Upper lobe of right lung (tissue), 1 donor: Measurements from ENCODE around the gene FAM184B. TPM values are rescaled to one million over a fixed set of nuclear protein-coding genes. Genes with fewer than 3 reads are reported as not detected.

Experiments used
- ATAC-seq: fragments of 200-7000 bp; cut with Tn5 transposase; one replicate; pipeline ENCODE4 v1.9.1; 2020; ENCODE audit warnings: mild to moderate bottlenecking, moderate library complexity
- DNase-seq: peaks from one replicate; pipeline ENCODE4 v3.0.0-alpha.2; 2020
- H3K27ac ChIP-seq: fragments of 200-600 bp; one replicate; pipeline ENCODE4 v1.8.0; 2022
- H3K27me3 ChIP-seq: fragments of 200-600 bp; one replicate; pipeline ENCODE4 v1.8.0; 2022; ENCODE audit warnings: mild to moderate bottlenecking
- H3K36me3 ChIP-seq: fragments of 200-600 bp; one replicate; pipeline ENCODE4 v1.8.0; 2022
- H3K4me1 ChIP-seq: fragments of 200-600 bp; one replicate; pipeline ENCODE4 v1.8.0; 2022
- H3K4me3 ChIP-seq: fragments of 200-600 bp; one replicate; pipeline ENCODE4 v1.8.0; 2022; ENCODE audit warnings: mild to moderate bottlenecking
- H3K9me3 ChIP-seq: fragments of 200-600 bp; one replicate; pipeline ENCODE4 v1.8.0; 2022
- CTCF ChIP-seq: fragments of 200-600 bp; IDR thresholded peaks from one replicate; pipeline ENCODE4 v1.8.0; 2022; ENCODE audit warnings: antibody characterized with exemption
- intact Hi-C: fragments of 100-400 bp; cut with DNase I; formaldehyde crosslinking; loops from one replicate; pipeline ENCODE4 v1.11.0; 2022
- total RNA-seq: library from RNA; stranded (reverse); fragmentation: NEBNext Ultra II Directional; extraction: Animal tissue kit (Norgen Biotek cat#: 25700); gene quantifications from one replicate; pipeline ENCODE4 v1.2.1, GENCODE V29; 2021
- donor health status: DM: no; HTN: yes; CAD: no; lungs with severe emphysema.

Gene FAM184B
- total RNA-seq, 1 donor from 2014 or later: 0.17 TPM

GRCh38 chr4:17680559-17681280 is 100.7 kb downstream of the FAM184B start:
- H3K9me3 ChIP-seq: no peaks in the 10 kb centered on the region
- no peak for DNase-seq
- TF ChIP-seq CTCF: no peak
- H3K4me3 ChIP-seq: no peak overlapping the region
- no peak for ATAC-seq
- intact Hi-C loops: no loop called here
- H3K36me3 ChIP-seq: no peaks in the 10 kb centered on the region
- no peak overlapping the region for H3K27ac ChIP-seq
- H3K4me1 ChIP-seq: no peaks in the 10 kb centered on the region
- no peaks in the 10 kb centered on the region for H3K27me3 ChIP-seq

- Histone ChIP-seq H3K4me1 (no peaks in the 10 kb centered on the region), H3K27ac (no peak overlapping the region), H3K36me3 (no peaks in the 10 kb centered on the region), H3K4me3 (no peak overlapping the region), H3K9me3 (no peaks in the 10 kb centered on the region), H3K27me3 (no peaks in the 10 kb centered on the region)
- intact Hi-C loops: no loop called here
- no peak for DNase-seq
- no peak for TF ChIP-seq CTCF
- no peak for ATAC-seq
Measured at GRCh38 chr4:17670423-17670822, 111.0 kb downstream of the FAM184B start.

- ATAC-seq: no peak
- intact Hi-C loops: no loop called here
- DNase-seq: no peak
- TF ChIP-seq CTCF: no peak
- Histone ChIP-seq H3K4me3 (no peak overlapping the region), H3K4me1 (no peaks in the 10 kb centered on the region), H3K27me3 (no peaks in the 10 kb centered on the region), H3K9me3 (no peaks in the 10 kb centered on the region), H3K27ac (no peak overlapping the region), H3K36me3 (no peaks in the 10 kb centered on the region)
Measured at GRCh38 chr4:17667653-17668201, 113.7 kb downstream of the FAM184B start.

DNA sequence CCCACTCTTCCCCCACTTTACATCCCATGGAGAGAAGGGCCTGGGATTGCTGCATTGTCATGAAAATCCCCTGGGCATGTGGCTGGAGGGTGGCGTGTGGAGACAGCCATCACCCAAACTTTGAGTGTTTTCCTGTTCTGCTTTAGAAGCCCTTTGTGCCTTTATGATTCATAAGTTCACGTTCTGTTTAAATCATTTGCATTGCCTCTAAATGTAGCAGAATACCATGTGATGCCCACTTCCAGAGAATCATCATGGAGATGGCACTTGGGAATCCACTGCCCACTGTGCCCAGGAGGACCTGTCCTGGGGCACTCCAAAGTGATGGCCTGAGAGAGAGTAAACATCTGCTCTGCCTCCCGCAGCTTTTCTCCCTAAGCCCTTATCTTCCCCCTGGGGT is 114.2 kb downstream of the FAM184B start:
- TF ChIP-seq CTCF: no peak
- ATAC-seq (no peak), DNase-seq (no peak)

DNA sequence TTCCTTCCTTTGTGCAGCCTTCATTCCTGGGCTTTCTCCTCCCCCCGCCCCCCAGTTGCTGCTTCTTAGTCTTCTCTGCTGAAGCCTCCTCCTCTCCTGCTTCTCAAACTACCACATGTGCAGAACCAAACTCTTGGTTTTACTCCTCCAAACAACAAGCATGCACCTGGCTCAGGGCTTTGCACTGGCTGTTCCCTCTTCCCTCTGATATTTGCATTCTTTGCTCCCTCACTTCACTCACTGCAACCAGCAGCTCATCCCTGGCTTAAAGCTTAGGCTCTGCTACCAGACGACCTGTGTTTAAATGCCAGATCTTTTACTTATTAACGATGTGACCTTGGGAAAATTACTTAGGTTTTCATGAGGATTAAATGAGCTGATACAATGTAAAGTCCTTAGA is 115.6 kb downstream of the FAM184B start:
- no peak for ATAC-seq
- no peaks in the 10 kb centered on the region for H3K4me1 ChIP-seq
- intact Hi-C loops: no loop called here

More for the DNA sequence above, 114.2 kb downstream of the FAM184B start:
- H3K36me3 ChIP-seq: no peaks in the 10 kb centered on the region
- no peaks in the 10 kb centered on the region for H3K9me3 ChIP-seq
- no peaks in the 10 kb centered on the region for H3K4me1 ChIP-seq
- H3K4me3 ChIP-seq: no peak overlapping the region
- intact Hi-C loops: no loop called here
- H3K27me3 ChIP-seq: no peaks in the 10 kb centered on the region
- H3K27ac ChIP-seq: no peak overlapping the region

More for the DNA sequence above, 115.6 kb downstream of the FAM184B start:
- no peak overlapping the region for H3K4me3 ChIP-seq
- no peak for TF ChIP-seq CTCF
- no peak for DNase-seq
- H3K9me3 ChIP-seq: no peaks in the 10 kb centered on the region
- H3K36me3 ChIP-seq: no peaks in the 10 kb centered on the region
- H3K27ac ChIP-seq: no peak overlapping the region
- H3K27me3 ChIP-seq: no peaks in the 10 kb centered on the region
